ENCODE measurements around the gene PSMA5.

PSMA5 gene

GRCh38 chr1:109385417-109385816 lies 40.8 kb downstream of the PSMA5 start:
- H3K18ac ChIP-seq (ENCODE audit: low read depth in 1 of 2, low read length in 2 of 2) = no peak overlapping the region
- H3K9me3 ChIP-seq (ENCODE audit: control insufficient read depth, low read length) = peaks cover 3% of the 10 kb centered on the region
- H3K4me3 ChIP-seq (ENCODE audit: insufficient read depth in 1 of 2, low read depth in 1 of 2, low read length in 2 of 2) = no peak overlapping the region
- H3K14ac ChIP-seq (ENCODE audit: low read length in 2 of 2) = no peak overlapping the region
- no peak overlapping the region for H4K91ac ChIP-seq (ENCODE audit: low read length)
- no peaks in the 10 kb centered on the region for H3K27me3 ChIP-seq (ENCODE audit: control insufficient read depth in 1 of 2, insufficient read depth in 1 of 2, low read length in 2 of 2)
- H3K36me3 ChIP-seq (ENCODE audit: control insufficient read depth in 1 of 2, insufficient read depth in 2 of 2, low read depth in 1 of 2, low read length in 2 of 2) = no peaks in the 10 kb centered on the region
- no peak overlapping the region for H3K4me2 ChIP-seq (ENCODE audit: low read length, poor library complexity, severe bottlenecking)
- peaks cover 1% of the 10 kb centered on the region for H3K4me1 ChIP-seq (ENCODE audit: control insufficient read depth, insufficient read depth, low read depth, low read length)
- no peak overlapping the region for H2AFZ ChIP-seq (ENCODE audit: low read depth, low read length)
- no peak overlapping the region for H3K9ac ChIP-seq (ENCODE audit: low read length)
- H2BK120ac ChIP-seq (ENCODE audit: low read depth, low read length) = no peak overlapping the region
- H3K79me1 ChIP-seq (replicated peaks; ENCODE audit: low read length, poor library complexity, severe bottlenecking) = peaks cover 19% of the 10 kb centered on the region
- no peak overlapping the region for H4K8ac ChIP-seq (ENCODE audit: low read length)
- no peak overlapping the region for H3K4ac ChIP-seq (ENCODE audit: low read depth in 1 of 2, low read length in 2 of 2)
- no peak overlapping the region for H2BK5ac ChIP-seq (ENCODE audit: low read depth, low read length, poor library complexity, severe bottlenecking)
- no peak overlapping the region for H2BK15ac ChIP-seq (ENCODE audit: low read depth, poor library complexity, severe bottlenecking)
- 91% methylated on average over 2 of the region's 2 CpGs for WGBS
- peak overlapping the region in 1 of 2 experiments; percentile 35 for H2BK12ac ChIP-seq (ENCODE audit: low read length in 2 of 2)
- no peak overlapping the region for H3K23ac ChIP-seq (ENCODE audit: low read length in 2 of 2)
- H2AK5ac ChIP-seq (ENCODE audit: low read length, severe bottlenecking) = no peak overlapping the region
- DNase-seq = no peak
- H3K27ac ChIP-seq (ENCODE audit: low read length, poor library complexity, severe bottlenecking) = no peak overlapping the region

GRCh38 chr1:109383854-109384253 lies 42.4 kb downstream of the PSMA5 start:
- Histone ChIP-seq H4K91ac (ENCODE audit: low read length) (no peak overlapping the region), H3K4me2 (ENCODE audit: low read length, poor library complexity, severe bottlenecking) (no peak overlapping the region), H3K4ac (ENCODE audit: low read depth in 1 of 2, low read length in 2 of 2) (no peak overlapping the region), H3K9ac (ENCODE audit: low read length) (peak overlapping the region; percentile 4), H3K18ac (ENCODE audit: low read depth in 1 of 2, low read length in 2 of 2) (no peak overlapping the region), H3K27me3 (ENCODE audit: control insufficient read depth in 1 of 2, insufficient read depth in 1 of 2, low read length in 2 of 2) (no peaks in the 10 kb centered on the region), H2BK12ac (ENCODE audit: low read length in 2 of 2) (no peak overlapping the region), H3K36me3 (ENCODE audit: control insufficient read depth in 1 of 2, insufficient read depth in 2 of 2, low read depth in 1 of 2, low read length in 2 of 2) (no peaks in the 10 kb centered on the region), H3K9me3 (ENCODE audit: control insufficient read depth, low read length) (peaks cover 3% of the 10 kb centered on the region), H3K23ac (ENCODE audit: low read length in 2 of 2) (no peak overlapping the region), H2BK5ac (ENCODE audit: low read depth, low read length, poor library complexity, severe bottlenecking) (no peak overlapping the region), H3K4me1 (ENCODE audit: control insufficient read depth, insufficient read depth, low read depth, low read length) (peaks cover 3% of the 10 kb centered on the region), H2BK15ac (ENCODE audit: low read depth, poor library complexity, severe bottlenecking) (no peak overlapping the region), H2AFZ (ENCODE audit: low read depth, low read length) (no peak overlapping the region), H4K8ac (ENCODE audit: low read length) (no peak overlapping the region), H3K14ac (ENCODE audit: low read length in 2 of 2) (no peak overlapping the region), H2AK5ac (ENCODE audit: low read length, severe bottlenecking) (no peak overlapping the region), H2BK120ac (ENCODE audit: low read depth, low read length) (no peak overlapping the region), H3K4me3 (ENCODE audit: insufficient read depth in 1 of 2, low read depth in 1 of 2, low read length in 2 of 2) (no peak overlapping the region), H3K79me1 (replicated peaks; ENCODE audit: low read length, poor library complexity, severe bottlenecking) (peaks cover 16% of the 10 kb centered on the region), H3K27ac (ENCODE audit: low read length, poor library complexity, severe bottlenecking) (no peak overlapping the region)
- no peak for DNase-seq
- WGBS = 96% methylated on average over 7 of the region's 7 CpGs

- Histone ChIP-seq H2AFZ (ENCODE audit: low read depth, low read length) (no peak overlapping the region), H2BK15ac (ENCODE audit: low read depth, poor library complexity, severe bottlenecking) (no peak overlapping the region), H3K27me3 (ENCODE audit: control insufficient read depth in 1 of 2, insufficient read depth in 1 of 2, low read length in 2 of 2) (no peaks in the 10 kb centered on the region), H3K9ac (ENCODE audit: low read length) (no peak overlapping the region), H2BK120ac (ENCODE audit: low read depth, low read length) (no peak overlapping the region), H3K4me1 (ENCODE audit: control insufficient read depth, insufficient read depth, low read depth, low read length) (peaks cover 3% of the 10 kb centered on the region), H3K23ac (ENCODE audit: low read length in 2 of 2) (peak overlapping the region in 1 of 2 experiments; percentile 77), H3K27ac (ENCODE audit: low read length, poor library complexity, severe bottlenecking) (peak overlapping the region; percentile 23), H3K18ac (ENCODE audit: low read depth in 1 of 2, low read length in 2 of 2) (peak overlapping the region; percentile 24 to 38), H3K4me2 (ENCODE audit: low read length, poor library complexity, severe bottlenecking) (no peak overlapping the region), H3K36me3 (ENCODE audit: control insufficient read depth in 1 of 2, insufficient read depth in 2 of 2, low read depth in 1 of 2, low read length in 2 of 2) (no peaks in the 10 kb centered on the region), H3K4ac (ENCODE audit: low read depth in 1 of 2, low read length in 2 of 2) (no peak overlapping the region), H3K9me3 (ENCODE audit: control insufficient read depth, low read length) (peaks cover 3% of the 10 kb centered on the region), H3K79me1 (replicated peaks; ENCODE audit: low read length, poor library complexity, severe bottlenecking) (peaks cover 15% of the 10 kb centered on the region), H2BK12ac (ENCODE audit: low read length in 2 of 2) (no peak overlapping the region), H4K91ac (ENCODE audit: low read length) (no peak overlapping the region), H2AK5ac (ENCODE audit: low read length, severe bottlenecking) (peak overlapping the region; percentile 98), H4K8ac (ENCODE audit: low read length) (peak overlapping the region; percentile 27), H2BK5ac (ENCODE audit: low read depth, low read length, poor library complexity, severe bottlenecking) (peak overlapping the region; percentile 39), H3K4me3 (ENCODE audit: insufficient read depth in 1 of 2, low read depth in 1 of 2, low read length in 2 of 2) (no peak overlapping the region), H3K14ac (ENCODE audit: low read length in 2 of 2) (no peak overlapping the region)
- WGBS = 100% methylated on average over 2 of the region's 2 CpGs
- no peak for DNase-seq
These were observed 43.0 kb downstream of the PSMA5 start for GRCh38 chr1:109383087-109383779.

GRCh38 chr1:109381573-109381972 lies 44.7 kb downstream of the PSMA5 start:
- H3K9ac ChIP-seq (ENCODE audit: low read length) = no peak overlapping the region
- DNase-seq = no peak
- H3K27me3 ChIP-seq (ENCODE audit: control insufficient read depth in 1 of 2, insufficient read depth in 1 of 2, low read length in 2 of 2) = no peaks in the 10 kb centered on the region
- H3K4me1 ChIP-seq (ENCODE audit: control insufficient read depth, insufficient read depth, low read depth, low read length) = peaks cover 3% of the 10 kb centered on the region
- H3K4ac ChIP-seq (ENCODE audit: low read depth in 1 of 2, low read length in 2 of 2) = no peak overlapping the region
- H3K9me3 ChIP-seq (ENCODE audit: control insufficient read depth, low read length) = peaks cover 3% of the 10 kb centered on the region
- no peak overlapping the region for H2BK15ac ChIP-seq (ENCODE audit: low read depth, poor library complexity, severe bottlenecking)
- no peak overlapping the region for H2AFZ ChIP-seq (ENCODE audit: low read depth, low read length)
- no peak overlapping the region for H3K27ac ChIP-seq (ENCODE audit: low read length, poor library complexity, severe bottlenecking)
- H2BK5ac ChIP-seq (ENCODE audit: low read depth, low read length, poor library complexity, severe bottlenecking) = no peak overlapping the region
- peaks cover 11% of the 10 kb centered on the region for H3K79me1 ChIP-seq (replicated peaks; ENCODE audit: low read length, poor library complexity, severe bottlenecking)
- no peak overlapping the region for H4K8ac ChIP-seq (ENCODE audit: low read length)
- 79% methylated on average over 2 of the region's 2 CpGs for WGBS
- H4K91ac ChIP-seq (ENCODE audit: low read length) = no peak overlapping the region
- no peak overlapping the region for H3K18ac ChIP-seq (ENCODE audit: low read depth in 1 of 2, low read length in 2 of 2)
- no peak overlapping the region for H2BK12ac ChIP-seq (ENCODE audit: low read length in 2 of 2)
- no peaks in the 10 kb centered on the region for H3K36me3 ChIP-seq (ENCODE audit: control insufficient read depth in 1 of 2, insufficient read depth in 2 of 2, low read depth in 1 of 2, low read length in 2 of 2)
- H2BK120ac ChIP-seq (ENCODE audit: low read depth, low read length) = no peak overlapping the region
- no peak overlapping the region for H2AK5ac ChIP-seq (ENCODE audit: low read length, severe bottlenecking)
- no peak overlapping the region for H3K4me3 ChIP-seq (ENCODE audit: insufficient read depth in 1 of 2, low read depth in 1 of 2, low read length in 2 of 2)
- no peak overlapping the region for H3K14ac ChIP-seq (ENCODE audit: low read length in 2 of 2)
- no peak overlapping the region for H3K23ac ChIP-seq (ENCODE audit: low read length in 2 of 2)
- H3K4me2 ChIP-seq (ENCODE audit: low read length, poor library complexity, severe bottlenecking) = no peak overlapping the region

All from mesenchymal stem cell (in vitro differentiated cells and primary cell).